Osteoblast (primary cell): ENCODE measurements around the gene CD4. TPM values are rescaled to one million over a fixed set of nuclear protein-coding genes. Genes with fewer than 3 reads are reported as not detected.

Experiments used
- DNase-seq: peaks from one replicate; pipeline ENCODE4 v3.0.0; 2011; ENCODE audit warnings: low spot score, mixed read lengths; ENCODE audit not compliant: insufficient read length; ENCODE audit errors: missing footprints
- H2AFZ ChIP-seq: 2 replicates; pipeline ENCODE4 v1.6.0; 2011; ENCODE audit warnings: mild to moderate bottlenecking, low read length
- H3K27ac ChIP-seq: 2 replicates; pipeline ENCODE4 v1.5.1; 2011; ENCODE audit warnings: mild to moderate bottlenecking, low read depth, low read length, moderate library complexity
- H3K27me3 ChIP-seq: 2 replicates; pipeline ENCODE4 v1.6.0; 2012; ENCODE audit warnings: mild to moderate bottlenecking, control low read depth, inconsistent platforms, low read length, moderate library complexity; ENCODE audit not compliant: insufficient read depth
- H3K36me3 ChIP-seq: 2 replicates; pipeline ENCODE4 v1.5.1; 2011; ENCODE audit warnings: mild to moderate bottlenecking, low read length, control low read depth, moderate library complexity; ENCODE audit not compliant: insufficient read depth
- H3K4me1 ChIP-seq: 2 replicates; pipeline ENCODE4 v1.5.1; 2011; ENCODE audit warnings: mild to moderate bottlenecking, low read length, control low read depth, moderate library complexity; ENCODE audit not compliant: insufficient read depth
- H3K4me2 ChIP-seq: 2 replicates; pipeline ENCODE4 v1.6.0; 2011; ENCODE audit warnings: mild to moderate bottlenecking, low read length; ENCODE audit not compliant: insufficient read depth
- H3K4me3 ChIP-seq: fragments of 200-600 bp; sonication (generic); 3 replicates; pipeline ENCODE4 v1.5.1; 2012; ENCODE audit warnings: mild to moderate bottlenecking, low read length, inconsistent platforms; ENCODE audit not compliant: insufficient read depth
- H3K79me2 ChIP-seq: 2 replicates; pipeline ENCODE4 v1.6.0; 2012; ENCODE audit warnings: mild to moderate bottlenecking, low read length, control low read depth, inconsistent platforms; ENCODE audit not compliant: insufficient read depth
- H3K9me3 ChIP-seq: 2 replicates; pipeline ENCODE4 v1.5.1; 2011; ENCODE audit warnings: low read depth, low read length, control low read depth
- H4K20me1 ChIP-seq: 2 replicates; pipeline ENCODE4 v1.6.0; 2012; ENCODE audit warnings: mild to moderate bottlenecking, low read length, control low read depth; ENCODE audit not compliant: insufficient read depth
- CTCF ChIP-seq: IDR thresholded peaks from 2 replicates; pipeline ENCODE4 v1.5.1; 2011; ENCODE audit warnings: mild to moderate bottlenecking, low read depth, low read length, moderate library complexity; ENCODE audit errors: extremely low read depth
- total RNA-seq: library from RNA; depleted of rRNA; stranded (reverse); fragments of >200 nt; gene quantifications from 2 replicates; pipeline ENCODE4 v1.2.3, GENCODE V29; 2012

The CD4 gene
- total RNA-seq, 1 donor = 10.9 TPM

- no peaks in the 10 kb centered on the region for H3K9me3 ChIP-seq
- peak overlapping the region; percentile 67 for H3K4me3 ChIP-seq
- no peaks in the 10 kb centered on the region for H4K20me1 ChIP-seq
- no peaks in the 10 kb centered on the region for H3K79me2 ChIP-seq
- peak; percentile 99 for DNase-seq
- peaks cover 6% of the 10 kb centered on the region for H3K4me1 ChIP-seq
- no peak overlapping the region for H3K27ac ChIP-seq
- peak overlapping the region; percentile 66 for H3K4me2 ChIP-seq
- H2AFZ ChIP-seq = peak overlapping the region; percentile 37
- no peaks in the 10 kb centered on the region for H3K27me3 ChIP-seq
- no peaks in the 10 kb centered on the region for H3K36me3 ChIP-seq
- TF ChIP-seq CTCF = peak; percentile 90
These were observed 10.5 kb upstream of the CD4 start for GRCh38 chr12:6778574-6779550.

DNA sequence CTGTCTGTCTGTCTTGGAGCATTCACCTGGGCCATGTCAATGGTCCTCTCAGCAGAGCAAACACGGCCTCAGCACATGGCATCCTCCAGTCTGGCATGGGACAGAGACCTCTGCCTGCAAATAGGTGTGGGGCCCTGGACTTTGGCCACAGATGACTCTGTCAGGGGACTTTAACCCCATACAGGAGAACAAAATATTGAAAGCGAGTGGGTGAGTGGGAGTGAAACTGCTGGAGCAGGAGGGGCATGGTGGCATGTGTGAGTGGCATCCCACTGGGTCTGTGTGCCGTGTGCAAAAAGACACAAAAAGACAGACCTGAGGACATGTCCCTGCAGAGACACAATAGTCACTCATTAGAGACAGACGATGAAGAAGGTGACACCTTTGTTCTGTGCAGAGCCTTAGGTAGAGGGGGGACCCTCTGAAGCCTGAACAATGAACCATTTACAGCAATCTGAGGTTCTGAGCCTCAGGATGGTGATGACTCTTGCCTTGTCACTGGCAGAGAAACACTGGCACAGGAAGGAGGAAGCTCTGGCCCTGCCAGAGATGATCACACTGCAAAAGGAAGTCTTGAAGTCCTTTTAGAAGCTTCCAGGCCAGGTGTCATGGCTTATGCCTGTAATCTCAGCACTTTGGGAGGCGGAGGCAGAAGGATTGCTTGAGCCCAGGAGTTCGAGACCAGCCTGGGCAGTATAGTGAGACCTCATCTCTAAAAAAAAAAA is 9.5 kb upstream of the CD4 start:
- no peaks in the 10 kb centered on the region for H3K36me3 ChIP-seq
- no peak overlapping the region for H3K4me2 ChIP-seq
- no peaks in the 10 kb centered on the region for H3K9me3 ChIP-seq
- H3K4me1 ChIP-seq = peaks cover 10% of the 10 kb centered on the region
- H3K4me3 ChIP-seq = no peak overlapping the region
- H2AFZ ChIP-seq = no peak overlapping the region
- H3K27ac ChIP-seq = no peak overlapping the region
- peak; percentile 43 for DNase-seq
- H3K79me2 ChIP-seq = no peaks in the 10 kb centered on the region
- H4K20me1 ChIP-seq = no peaks in the 10 kb centered on the region
- H3K27me3 ChIP-seq = no peaks in the 10 kb centered on the region
- no peak for TF ChIP-seq CTCF

- Histone ChIP-seq H3K4me3 (no peak overlapping the region), H4K20me1 (no peaks in the 10 kb centered on the region), H3K79me2 (no peaks in the 10 kb centered on the region), H2AFZ (no peak overlapping the region), H3K36me3 (no peaks in the 10 kb centered on the region), H3K4me1 (peaks cover 10% of the 10 kb centered on the region), H3K9me3 (no peaks in the 10 kb centered on the region), H3K27me3 (no peaks in the 10 kb centered on the region), H3K27ac (no peak overlapping the region), H3K4me2 (no peak overlapping the region)
- no peak for TF ChIP-seq CTCF
- DNase-seq = peak; percentile 21
These were observed 8.8 kb upstream of the CD4 start for GRCh38 chr12:6780573-6780972.

- H3K4me2 ChIP-seq = no peak overlapping the region
- H3K36me3 ChIP-seq = no peaks in the 10 kb centered on the region
- peaks cover 10% of the 10 kb centered on the region for H3K4me1 ChIP-seq
- H4K20me1 ChIP-seq = no peaks in the 10 kb centered on the region
- DNase-seq = peak; percentile 71
- H3K4me3 ChIP-seq = no peak overlapping the region
- H3K27me3 ChIP-seq = no peaks in the 10 kb centered on the region
- H3K27ac ChIP-seq = no peak overlapping the region
- no peaks in the 10 kb centered on the region for H3K9me3 ChIP-seq
- no peak for TF ChIP-seq CTCF
- H2AFZ ChIP-seq = peak overlapping the region; percentile 4
- H3K79me2 ChIP-seq = no peaks in the 10 kb centered on the region
These were observed 7.2 kb upstream of the CD4 start for GRCh38 chr12:6782119-6782518.
